Activated CD4-positive, alpha-beta T cell treated with anti-CD3 and anti-CD28 coated beads, Interleukin-2, amount 50 U/mL, for 24 hours (primary cell): Measurements from ENCODE around the gene AGA.

Experiments
- DNase-seq, 2 donors: peaks; one replicate each; pipeline ENCODE4 v3.0.0-alpha.2; 2020; ENCODE audit warnings: low read depth in 1 of 2, low spot score in 1 of 2

AGA gene

DNA sequence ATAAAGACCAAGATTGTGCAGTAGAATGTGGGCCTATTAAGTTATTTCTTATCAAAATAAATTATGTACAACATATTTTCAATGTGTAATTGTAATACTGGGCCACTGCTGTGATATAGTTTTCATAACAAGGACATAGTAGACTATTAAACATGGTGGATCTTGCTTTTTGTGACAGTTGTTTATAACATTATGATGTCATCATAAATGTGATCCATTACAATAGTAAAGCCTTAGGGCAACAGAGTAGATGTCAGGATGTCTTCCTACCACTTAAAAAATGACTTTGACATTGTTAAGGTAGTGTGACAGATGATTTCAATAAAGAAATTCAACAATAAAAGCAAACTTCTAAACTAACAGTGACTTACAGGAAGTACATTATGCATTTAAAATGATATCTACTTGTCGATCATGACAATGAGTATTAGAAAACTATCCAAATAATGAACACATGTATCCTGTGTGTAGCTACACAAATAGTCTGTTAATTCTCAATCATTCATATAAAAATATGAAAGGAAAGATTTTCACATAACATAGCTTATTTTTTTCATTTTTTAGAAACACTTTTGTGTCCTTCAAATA is 5.3 kb upstream of the AGA start:
- no peak for DNase-seq

DNA sequence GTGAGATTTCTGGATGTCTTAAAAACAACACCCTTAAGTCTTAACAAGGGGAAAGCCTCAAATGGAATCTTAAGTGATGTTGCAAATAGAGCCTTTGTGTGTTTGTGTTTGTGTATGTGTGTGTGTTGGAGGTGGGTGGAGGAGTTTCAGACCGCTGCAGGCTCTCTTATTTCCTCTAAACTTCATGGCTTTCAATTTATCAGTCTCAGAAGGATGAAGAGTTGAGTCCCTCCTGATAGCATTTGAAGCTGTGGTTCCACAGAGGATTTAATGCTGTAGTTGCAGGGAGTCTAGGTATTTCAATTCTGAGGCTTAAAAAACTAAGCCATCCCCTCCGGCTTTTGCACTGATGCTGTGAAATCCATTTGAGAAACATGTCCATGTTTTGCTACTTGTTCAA is 4.3 kb upstream of the AGA start:
- DNase-seq, result no peak

DNA sequence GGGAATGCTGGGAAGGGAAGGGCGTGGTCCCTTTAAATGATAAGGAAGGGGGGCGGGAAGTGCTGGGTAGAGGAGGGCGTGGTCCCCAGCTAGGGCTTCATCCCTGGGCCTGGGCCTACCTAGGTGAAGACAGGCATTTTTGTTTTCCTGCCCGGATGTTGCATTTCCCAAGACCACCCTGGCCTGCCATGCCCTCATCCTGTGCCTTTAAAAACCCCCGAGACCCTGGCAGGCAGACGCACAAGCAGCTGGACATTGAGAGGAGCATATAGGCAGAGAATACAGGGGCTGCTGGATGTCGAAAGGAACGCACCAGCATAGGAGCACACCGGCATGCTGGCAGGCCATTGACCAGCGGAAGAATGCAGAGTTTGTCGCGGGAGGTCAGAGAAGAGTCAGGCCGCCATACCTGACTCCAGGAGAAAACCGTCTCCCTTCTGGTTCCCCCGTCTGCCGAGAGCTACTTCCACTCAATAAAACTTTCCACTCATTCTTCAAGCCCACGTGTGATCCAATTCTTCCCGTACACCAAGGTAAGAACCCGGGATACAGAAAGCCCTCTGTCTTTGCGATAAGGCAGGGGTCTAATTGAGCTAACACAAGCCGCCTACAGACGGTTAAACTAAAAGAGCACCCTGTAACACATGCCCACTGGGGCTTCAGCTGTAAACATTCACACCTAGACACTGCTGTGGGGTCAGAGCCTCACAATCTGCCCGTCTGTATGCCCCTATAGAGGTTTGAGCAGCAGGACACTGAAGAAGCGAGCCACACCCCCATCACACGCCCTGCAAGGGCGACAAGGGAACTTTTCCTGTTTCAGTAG is 2.9 kb upstream of the AGA start:
- DNase-seq, result no peak

DNA sequence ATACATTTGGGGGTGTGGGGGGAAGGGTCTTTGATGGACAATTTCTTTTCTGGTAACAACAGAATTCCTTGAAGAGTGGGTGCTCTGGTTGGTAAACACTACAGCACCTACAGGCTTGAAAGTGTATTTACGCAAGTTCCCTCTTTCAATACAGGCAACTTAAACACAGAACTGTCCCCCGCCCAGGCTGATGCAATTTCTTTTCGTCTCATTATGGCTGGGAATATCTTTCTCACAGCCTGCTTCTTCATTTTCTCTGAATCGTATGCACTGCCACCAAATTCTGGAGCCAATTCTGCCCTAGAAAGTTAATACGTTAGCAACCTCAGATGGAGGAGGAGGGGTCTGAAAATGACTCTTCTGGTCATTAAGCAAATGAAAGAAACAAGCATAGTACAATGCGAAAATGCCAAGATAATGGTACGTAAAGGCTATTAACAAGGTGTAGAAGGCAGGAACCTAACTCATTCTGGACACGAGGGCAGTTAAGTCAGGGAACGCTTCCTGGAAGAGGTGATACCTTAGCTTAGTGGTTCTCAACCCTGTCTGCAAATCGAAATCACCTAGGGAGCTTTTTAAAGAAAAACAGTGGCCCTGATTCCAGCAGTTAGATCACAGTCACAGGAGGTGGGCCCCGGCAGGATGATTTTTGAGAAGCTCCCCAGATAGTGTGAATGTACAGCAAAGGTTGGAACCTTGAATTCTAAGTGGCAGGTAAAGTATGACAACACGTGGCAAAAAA is 1.0 kb downstream of the AGA start:
- DNase-seq, result no peak

DNA sequence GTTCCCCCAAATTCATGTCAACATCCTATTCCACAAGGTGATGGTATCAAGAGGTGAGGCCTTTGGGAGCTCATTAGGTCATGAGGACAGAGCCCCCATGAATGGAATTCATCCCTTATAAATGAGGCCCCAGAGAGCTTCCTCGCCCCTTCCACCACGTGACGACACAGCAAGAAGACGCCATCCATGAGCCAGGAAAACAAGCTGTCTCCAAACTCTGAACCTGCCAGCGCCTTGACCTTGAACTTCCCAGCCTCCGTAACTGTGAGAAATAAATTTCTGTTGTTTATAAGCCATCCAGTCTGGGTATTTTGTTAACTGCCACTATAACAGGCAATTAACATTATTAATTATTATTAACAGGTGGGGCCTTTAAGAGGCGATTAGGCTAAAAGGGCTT is 5.8 kb downstream of the AGA start:
- no peak for DNase-seq

DNA sequence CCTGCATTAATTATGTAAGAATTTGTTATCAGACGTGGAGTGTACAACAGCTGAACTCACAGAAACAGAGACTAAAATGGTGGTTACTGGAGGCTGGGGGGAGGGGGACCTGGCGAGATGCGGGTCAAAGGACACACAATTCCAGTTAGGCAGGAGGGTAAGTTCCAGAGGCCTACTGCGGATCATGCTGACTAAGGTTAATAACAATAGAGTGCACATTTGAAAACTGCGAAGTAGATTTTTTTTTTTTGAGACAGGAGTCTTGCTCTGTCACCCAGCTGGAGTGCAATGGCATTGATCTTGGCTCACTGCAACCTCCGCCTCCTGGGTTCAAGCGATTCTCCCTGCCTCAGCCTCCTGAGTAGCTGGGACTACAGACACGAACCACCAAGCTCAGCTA is 7.6 kb downstream of the AGA start:
- no peak for DNase-seq

DNA sequence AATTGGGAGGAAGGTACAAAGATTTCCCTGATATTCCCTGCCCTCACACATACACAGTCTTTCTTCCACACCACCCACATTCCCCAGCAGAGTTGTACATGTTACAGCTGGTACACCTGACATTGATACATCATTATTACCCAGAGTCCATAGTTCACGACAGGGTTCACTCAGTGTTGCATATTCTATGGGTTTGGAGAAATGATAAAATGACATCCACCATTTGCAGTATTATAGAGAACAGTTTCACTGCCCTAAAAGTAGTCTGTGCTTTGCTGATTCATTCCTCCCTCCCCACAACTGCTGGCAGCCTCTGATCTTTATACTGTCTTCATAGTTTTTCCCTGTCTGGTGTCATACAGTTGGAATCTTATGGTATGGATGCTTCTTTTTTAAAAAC is 15.0 kb downstream of the AGA start:
- DNase-seq, result no peak

DNA sequence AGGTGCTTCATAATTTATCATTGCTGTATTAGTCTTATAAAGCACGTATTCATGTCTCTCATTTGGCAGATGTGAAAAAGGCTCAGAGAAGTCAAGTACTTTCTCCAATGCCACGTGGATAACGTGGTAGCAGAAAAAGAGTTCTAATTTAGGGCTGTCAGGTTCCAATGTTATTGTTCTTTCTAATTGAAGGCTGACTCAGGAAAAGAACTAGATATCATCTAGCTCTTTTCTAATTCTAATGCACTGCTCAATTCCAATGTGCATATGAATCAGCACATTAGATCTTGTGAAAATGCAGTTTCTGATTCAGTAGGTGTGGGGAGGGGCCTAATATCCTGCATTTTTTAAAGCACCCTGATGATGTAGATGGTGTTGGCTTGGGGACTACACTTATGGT is 22.8 kb downstream of the AGA start:
- DNase-seq, result no peak

DNA sequence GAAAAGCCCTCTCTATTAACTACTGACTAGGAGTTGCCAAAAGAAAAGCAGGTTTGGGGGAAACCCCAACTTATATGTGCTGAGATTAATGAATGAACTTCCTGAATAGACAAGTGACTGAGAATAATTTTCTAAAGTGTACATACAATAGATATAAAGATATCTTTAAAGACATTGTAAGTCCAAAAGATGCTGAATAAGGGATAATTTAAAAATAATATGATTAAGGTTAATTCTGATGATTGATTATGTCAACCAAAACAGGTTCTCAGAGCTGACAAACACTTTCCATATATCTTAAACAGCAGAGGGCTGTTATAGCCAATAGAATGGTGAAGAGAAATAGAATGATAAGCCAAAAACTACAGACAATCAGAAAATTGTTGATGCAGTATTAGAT is 28.6 kb downstream of the AGA start:
- DNase-seq, result no peak

DNA sequence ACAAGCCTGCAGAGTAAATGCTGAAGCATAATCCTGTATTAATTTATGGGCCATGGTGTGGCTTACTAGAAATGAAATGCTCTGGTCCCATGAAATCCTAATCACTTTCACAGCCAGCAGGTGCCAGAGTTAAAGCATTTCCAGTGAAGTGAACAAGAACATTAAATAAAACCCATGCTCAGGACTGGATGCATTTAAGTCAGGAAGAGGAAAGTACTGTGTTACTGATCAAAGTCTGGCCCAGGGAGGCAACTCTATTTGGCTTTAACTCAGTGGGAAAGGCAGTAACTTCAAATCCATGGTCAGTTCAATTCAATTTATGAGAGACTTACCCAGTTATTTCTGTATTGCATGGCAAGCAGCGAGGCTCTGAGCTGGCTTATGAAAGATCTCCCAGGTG is 29.2 kb downstream of the AGA start:
- DNase-seq, result no peak

DNA sequence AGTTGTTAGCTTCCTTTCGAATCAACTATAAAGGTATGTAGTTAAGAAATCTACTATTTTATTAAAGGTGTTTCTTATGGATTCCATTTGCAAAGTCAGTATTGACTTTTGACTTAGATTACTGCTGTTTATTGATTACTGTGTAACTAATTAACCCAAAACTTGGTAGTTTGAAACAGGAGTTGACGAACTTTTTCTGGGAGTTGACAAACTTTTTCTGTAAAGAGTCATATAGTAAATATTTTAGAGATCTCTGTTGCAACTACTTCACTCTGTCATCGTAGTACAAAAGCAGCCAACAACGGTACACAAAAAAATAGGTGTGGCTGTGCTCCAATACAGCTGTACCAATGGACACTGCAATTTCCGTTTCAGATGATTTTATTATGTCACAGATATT is 30.2 kb downstream of the AGA start:
- no peak for DNase-seq

DNA sequence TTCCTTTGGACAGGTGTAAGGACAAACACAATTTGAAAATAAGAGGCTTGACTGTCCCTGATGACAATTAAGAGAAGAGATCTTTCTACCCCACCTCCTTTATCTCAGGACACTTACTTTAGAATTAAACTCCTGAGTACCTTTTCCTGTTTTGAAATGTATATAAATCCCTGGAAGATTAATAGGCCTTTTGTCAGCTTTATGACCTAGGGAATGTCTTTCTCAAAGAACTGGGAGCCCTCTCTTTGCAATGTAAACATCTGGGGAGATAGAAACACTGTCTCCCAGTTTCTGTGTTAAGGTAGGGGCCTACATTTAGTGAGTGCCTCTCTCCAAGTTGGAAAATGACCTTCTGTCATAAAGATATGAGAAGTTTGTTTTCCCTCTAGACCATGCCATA is 31.7 kb downstream of the AGA start:
- DNase-seq, result no peak

DNA sequence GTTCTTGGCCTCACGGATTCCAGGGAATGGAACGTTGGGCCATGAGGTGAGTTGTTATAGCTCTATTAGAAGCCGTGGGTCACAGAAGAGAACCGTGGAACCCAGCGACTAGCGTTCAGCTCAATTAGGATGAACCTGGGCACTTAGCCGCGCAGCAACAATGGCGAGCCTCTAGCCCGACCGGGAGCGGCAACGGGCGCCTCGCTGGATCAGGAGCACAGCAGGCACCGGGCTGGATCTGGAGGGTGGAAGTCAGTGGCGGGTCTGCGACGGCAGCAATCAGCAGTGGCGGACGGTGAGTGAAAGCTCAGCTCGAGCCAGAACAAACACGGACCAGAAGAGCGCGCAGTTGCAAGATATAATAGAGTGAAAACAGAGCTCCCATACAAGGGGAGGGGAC is 34.2 kb downstream of the AGA start:
- DNase-seq, result no peak

DNA sequence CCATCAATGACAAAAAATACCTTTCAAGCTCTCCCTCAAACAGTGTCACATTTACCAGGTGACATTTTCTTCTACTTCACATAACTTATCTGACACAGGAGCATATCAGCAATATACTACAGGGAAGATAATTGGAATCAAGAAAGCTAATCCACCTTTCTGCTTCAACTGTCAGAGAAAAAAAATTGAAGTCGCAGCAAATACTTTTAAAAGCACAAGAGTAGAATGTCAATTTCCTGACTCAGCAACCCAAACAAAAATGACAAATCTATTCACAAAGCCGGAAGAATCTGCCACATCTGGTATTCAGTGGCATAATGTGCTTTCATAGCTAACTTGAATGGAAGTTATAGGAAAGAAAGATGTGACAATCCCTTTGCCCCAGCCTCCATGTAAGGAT is 36.7 kb downstream of the AGA start:
- no peak for DNase-seq

DNA sequence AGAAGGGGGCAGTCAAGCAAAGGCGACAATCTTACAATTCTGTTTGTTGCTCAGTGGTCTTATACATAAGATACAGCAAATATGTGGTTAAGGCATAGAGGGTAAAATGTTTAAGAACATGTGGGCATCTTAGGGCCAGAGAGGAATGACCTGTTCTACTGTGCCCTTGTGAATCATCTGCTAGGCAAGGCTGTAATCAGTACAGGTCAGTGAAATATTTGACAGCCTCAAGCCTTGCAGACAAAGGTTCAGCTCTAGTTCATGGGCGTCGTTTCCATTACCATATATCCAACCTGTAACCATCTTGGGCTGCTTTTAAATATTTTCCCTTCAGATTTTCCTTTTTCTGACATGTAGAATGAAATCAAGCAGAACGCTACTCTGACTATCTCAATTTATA is 37.3 kb downstream of the AGA start:
- no peak for DNase-seq

DNA sequence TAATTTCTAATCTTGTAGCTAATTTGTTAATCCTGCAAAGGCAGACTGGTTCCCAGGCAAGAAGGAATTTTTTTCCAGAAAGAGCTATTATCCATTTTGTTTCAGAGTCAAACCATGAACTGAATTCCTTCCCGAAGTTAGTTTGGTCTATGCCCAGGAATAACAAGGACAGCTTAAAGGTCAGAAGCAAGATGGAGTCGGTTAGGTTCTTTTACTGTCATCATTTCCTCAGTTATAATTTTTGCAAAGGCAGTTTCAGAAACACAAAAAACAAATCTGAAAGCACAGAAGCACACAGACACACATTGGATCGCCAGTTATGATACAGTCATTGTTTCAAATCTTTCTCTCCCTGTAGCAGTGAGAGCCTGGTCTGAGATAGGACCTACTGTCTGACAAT is 37.9 kb downstream of the AGA start:
- no peak for DNase-seq

DNA sequence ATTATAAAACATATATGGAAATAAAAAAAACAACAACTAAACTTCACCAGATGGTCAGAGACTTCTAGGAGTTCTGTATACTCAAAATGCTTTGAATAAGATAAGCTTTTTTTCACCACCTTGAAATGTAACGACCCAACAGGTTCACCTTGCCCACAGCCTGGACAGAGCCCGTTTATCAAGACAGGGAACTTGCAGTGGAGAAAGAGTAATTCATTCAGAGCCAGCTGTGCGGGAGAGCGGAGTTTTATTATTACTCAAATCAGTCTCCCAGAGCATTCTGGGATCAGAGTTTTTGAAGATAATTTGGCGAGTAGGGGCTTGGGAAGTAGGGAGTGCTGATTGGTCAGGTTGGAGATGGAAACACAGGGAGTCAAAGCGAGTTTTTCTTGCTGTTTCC is 38.5 kb downstream of the AGA start:
- DNase-seq, result no peak

DNA sequence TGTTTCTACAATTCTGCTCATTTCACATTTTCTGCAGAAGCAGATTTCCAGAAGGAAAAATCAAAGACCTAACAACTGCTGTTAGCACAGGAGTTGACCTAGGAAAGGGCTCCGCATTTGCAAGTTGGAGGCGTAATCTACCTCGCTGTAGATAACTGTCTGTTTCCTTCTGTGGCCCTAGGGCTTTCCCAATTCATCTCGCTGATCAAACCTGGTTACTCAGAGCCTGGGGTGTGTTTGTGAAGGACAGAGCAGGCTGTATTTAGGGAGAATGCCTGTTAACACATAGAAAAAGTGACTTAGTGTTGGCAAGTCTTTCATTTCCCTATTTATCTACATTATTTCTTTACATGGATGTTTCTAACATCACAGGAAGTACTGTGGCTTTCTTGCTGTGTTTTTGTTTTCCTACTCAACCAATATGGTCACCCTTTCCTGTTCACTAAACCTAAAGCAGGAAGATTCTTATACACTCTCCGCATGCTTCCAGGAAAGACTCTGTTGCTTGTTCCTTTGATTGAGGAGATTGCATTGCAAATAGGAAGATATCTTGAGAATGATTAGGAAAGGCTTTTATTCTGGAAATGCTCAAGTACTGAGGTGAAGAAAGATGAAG is 40.5 kb downstream of the AGA start:
- no peak for DNase-seq

DNA sequence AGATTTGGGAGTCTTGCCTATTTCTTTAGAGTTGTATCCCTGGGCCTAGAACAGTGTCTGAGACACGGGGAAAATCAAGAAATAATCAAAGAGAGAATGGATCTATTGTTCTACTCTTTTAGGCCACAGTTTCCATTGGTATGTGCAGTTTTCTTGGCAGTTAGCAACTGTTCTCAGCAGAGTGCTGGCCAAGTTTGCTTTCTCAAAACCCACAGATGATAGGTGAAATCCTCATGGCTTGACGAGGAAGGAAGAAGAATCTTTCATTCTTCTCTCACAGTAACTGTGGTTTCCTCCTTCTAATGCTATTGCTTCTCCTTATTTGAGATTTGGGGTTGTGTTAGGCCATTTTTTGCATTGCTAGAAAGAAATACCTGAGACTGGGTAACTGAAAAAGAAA is 42.2 kb downstream of the AGA start:
- DNase-seq, result no peak

DNA sequence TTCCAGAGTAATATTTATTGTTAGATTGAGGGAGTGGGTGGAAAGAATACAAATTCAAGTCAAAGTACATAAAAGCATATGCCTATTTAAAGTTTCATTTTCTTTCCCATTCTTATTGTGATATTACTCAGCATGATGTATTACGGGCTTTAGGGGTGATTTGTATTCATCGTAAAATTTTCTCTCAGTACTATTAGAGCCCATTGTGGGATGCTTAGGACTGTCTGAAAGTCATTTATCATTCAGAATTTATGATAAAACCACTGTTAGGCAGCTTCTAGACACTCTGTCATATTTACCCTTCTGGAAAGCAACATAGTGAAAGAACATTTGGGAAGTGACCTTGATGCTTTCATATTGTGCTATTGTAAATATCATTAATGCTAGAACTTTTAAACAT is 45.9 kb downstream of the AGA start:
- no peak for DNase-seq

DNA sequence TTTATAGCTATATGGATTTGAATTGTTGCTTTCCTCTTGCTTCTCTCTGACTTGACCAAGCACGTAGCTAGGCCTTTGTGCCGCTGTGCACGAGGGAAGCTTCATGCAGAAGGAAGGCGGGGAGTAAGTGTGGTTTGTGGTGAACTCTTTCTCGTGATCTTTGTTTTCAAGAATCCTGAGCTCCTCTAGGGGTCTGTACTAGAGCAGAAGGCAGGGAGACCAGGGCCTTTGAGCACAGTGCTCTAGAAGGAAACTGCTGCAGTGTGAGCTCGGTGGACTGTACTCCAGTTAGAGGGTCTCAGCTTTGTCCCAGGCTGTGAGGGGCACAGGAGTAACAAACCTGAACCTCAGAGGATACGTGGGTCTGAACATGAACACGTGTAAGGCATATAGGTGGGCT is 49.0 kb downstream of the AGA start:
- DNase-seq, result no peak

DNA sequence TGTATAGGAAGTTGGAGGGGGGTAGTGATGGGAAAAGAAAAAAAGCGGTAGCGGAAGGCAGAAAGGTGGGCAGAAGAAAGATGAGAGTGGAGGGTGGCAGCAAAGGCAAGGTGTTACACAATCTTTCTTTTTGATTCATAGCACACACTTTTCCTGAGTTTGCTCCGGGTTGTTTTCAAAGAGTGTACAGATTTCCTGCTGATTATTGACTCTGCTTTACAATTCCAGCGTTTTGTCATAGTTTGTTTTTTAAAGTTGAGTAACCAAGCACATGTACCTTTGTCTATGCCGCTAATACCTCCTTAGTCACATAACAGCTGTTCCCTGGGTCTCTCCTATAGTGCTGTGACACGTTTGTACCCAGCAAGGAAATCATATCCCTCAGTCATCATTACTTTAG is 50.3 kb downstream of the AGA start:
- no peak for DNase-seq
